GM23338 (cell line): Measurements from ENCODE around the gene SLC1A4. TPM values are rescaled to one million over a fixed set of nuclear protein-coding genes. Genes with fewer than 3 reads are reported as not detected.

ENCODE experiments used
- ATAC-seq: fragments of 200-7000 bp; cut with Tn5 transposase; 3 replicates; pipeline ENCODE4 v1.9.1; 2020
- DNase-seq: peaks from one replicate; pipeline ENCODE4 v3.0.0-alpha.2; 2015; ENCODE audit warnings: low spot score
- H2AFZ ChIP-seq: fragments of 200-600 bp; sonication (generic); 2 replicates; pipeline ENCODE4 v1.8.0; 2016; ENCODE audit warnings: antibody characterized with exemption, mild to moderate bottlenecking, moderate library complexity
- H3F3A ChIP-seq: fragments of 200-600 bp; sonication (generic); replicated peaks from 2 replicates; pipeline ENCODE4 v1.8.0; 2017; ENCODE audit warnings: antibody characterized with exemption, mixed run types, low read depth
- H3K27ac ChIP-seq: fragments of 200-600 bp; sonication (generic); 2 replicates; pipeline ENCODE4 v1.6.1; 2016; ENCODE audit warnings: low read depth
- H3K27me3 ChIP-seq: fragments of 200-600 bp; sonication (generic); 2 replicates; pipeline ENCODE4 v1.8.0; 2016; ENCODE audit warnings: mild to moderate bottlenecking, mixed run types, moderate library complexity; ENCODE audit not compliant: insufficient read depth
- H3K36me3 ChIP-seq: fragments of 200-600 bp; sonication (generic); 2 replicates; pipeline ENCODE4 v1.8.0; 2016; ENCODE audit warnings: mild to moderate bottlenecking; ENCODE audit not compliant: insufficient read depth
- H3K4me1 ChIP-seq: fragments of 200-600 bp; sonication (generic); 2 replicates; pipeline ENCODE4 v1.8.0; 2016; ENCODE audit warnings: mild to moderate bottlenecking, moderate library complexity; ENCODE audit not compliant: insufficient read depth
- H3K4me2 ChIP-seq: fragments of 200-600 bp; sonication (generic); 2 replicates; pipeline ENCODE4 v1.7.1; 2017; ENCODE audit warnings: mixed run types
- H3K4me3 ChIP-seq: fragments of 200-600 bp; sonication (generic); 2 replicates; pipeline ENCODE4 v1.6.1; 2016; ENCODE audit warnings: mixed run types
- H3K79me2 ChIP-seq: fragments of 200-600 bp; sonication (generic); replicated peaks from 2 replicates; pipeline ENCODE4 v1.8.0; 2017; ENCODE audit warnings: mild to moderate bottlenecking; ENCODE audit not compliant: insufficient read depth
- H3K9me2 ChIP-seq: fragments of 200-600 bp; sonication (generic); 2 replicates; pipeline ENCODE4 v1.8.0; 2017; ENCODE audit not compliant: insufficient read depth
- H4K20me1 ChIP-seq: fragments of 200-600 bp; sonication (generic); replicated peaks from 2 replicates; pipeline ENCODE4 v1.8.0; 2017; ENCODE audit warnings: mild to moderate bottlenecking; ENCODE audit not compliant: insufficient read depth
- H3K27ac Mint-ChIP-seq: 2 replicates; pipeline ENCODE4 v1.8.0; 2020; ENCODE audit warnings: inconsistent platforms, mild to moderate bottlenecking, moderate library complexity, mixed read lengths
- H3K27me3 Mint-ChIP-seq: 3 replicates; pipeline ENCODE4 v1.8.0; 2022; ENCODE audit warnings: low read depth, mild to moderate bottlenecking, moderate library complexity, mixed read lengths, inconsistent platforms; ENCODE audit not compliant: insufficient read depth, poor library complexity
- H3K36me3 Mint-ChIP-seq: 3 replicates; pipeline ENCODE4 v1.8.0; 2021; ENCODE audit warnings: low read depth, mild to moderate bottlenecking, inconsistent platforms, moderate library complexity, mixed read lengths
- H3K4me1 Mint-ChIP-seq: 3 replicates; pipeline ENCODE4 v1.8.0; 2020; ENCODE audit warnings: mild to moderate bottlenecking, inconsistent platforms, mixed read lengths
- H3K4me3 Mint-ChIP-seq: 3 replicates; pipeline ENCODE4 v1.8.0; 2021; ENCODE audit warnings: moderate library complexity, mild to moderate bottlenecking, inconsistent platforms, mixed read lengths
- H3K9me3 Mint-ChIP-seq: 3 replicates; pipeline ENCODE4 v1.8.0; 2020; ENCODE audit warnings: moderate library complexity, mild to moderate bottlenecking, inconsistent platforms, mixed read lengths
- CREB1 ChIP-seq: fragments of 250-450 bp; sonication (Bioruptor Pico); IDR thresholded peaks from 2 replicates; pipeline ENCODE4 v1.5.0; 2020; ENCODE audit warnings: low read depth, mild to moderate bottlenecking, moderate library complexity
- CTCF ChIP-seq, 2 experiments: fragments of 200-600 bp in 1 of 2; sonication (generic) in 1 of 2; conservative IDR thresholded peaks; 2 replicates each; pipeline versions ENCODE4 v1.5.1 to v1.6.1; 2016 to 2017; ENCODE audit warnings: antibody characterized with exemption in 2 of 2, low read depth in 2 of 2, mild to moderate bottlenecking in 2 of 2, moderate library complexity in 1 of 2
- EZH2 ChIP-seq: fragments of 200-600 bp; sonication (generic); IDR thresholded peaks from one replicate; pipeline ENCODE4 v1.8.0; 2017; ENCODE audit warnings: antibody characterized with exemption, mild to moderate bottlenecking, low read depth; ENCODE audit not compliant: unreplicated experiment
- EZH2phosphoT487 ChIP-seq: fragments of 200-600 bp; sonication (generic); IDR thresholded peaks from one replicate; pipeline ENCODE4 v1.8.1; 2018; ENCODE audit warnings: antibody characterized with exemption; ENCODE audit not compliant: unreplicated experiment
- JUNB ChIP-seq: IDR thresholded peaks from one replicate; pipeline ENCODE4 v1.6.1; 2016; ENCODE audit warnings: antibody characterized with exemption; ENCODE audit not compliant: unreplicated experiment
- NANOG ChIP-seq: IDR thresholded peaks from 2 replicates; pipeline ENCODE4 v1.6.1; 2016; ENCODE audit warnings: antibody characterized with exemption, borderline replicate concordance
- POLR2AphosphoS5 ChIP-seq: IDR thresholded peaks from 2 replicates; pipeline ENCODE4 v1.6.1; 2016; ENCODE audit warnings: antibody characterized with exemption, low read depth
- REST ChIP-seq: IDR thresholded peaks from one replicate; pipeline ENCODE4 v1.6.1; 2018; ENCODE audit warnings: antibody characterized with exemption; ENCODE audit not compliant: unreplicated experiment
- STAT1 ChIP-seq: IDR thresholded peaks from one replicate; pipeline ENCODE4 v1.6.1; 2016; ENCODE audit warnings: antibody characterized with exemption; ENCODE audit not compliant: unreplicated experiment
- ZNF114 ChIP-seq: fragments of 250-450 bp; sonication (Bioruptor Pico); IDR thresholded peaks from 2 replicates; pipeline ENCODE4 v1.5.0; 2020; ENCODE audit warnings: mild to moderate bottlenecking, moderate library complexity
- ZNF331 ChIP-seq: fragments of 250-450 bp; sonication (Bioruptor Pico); IDR thresholded peaks from 2 replicates; pipeline ENCODE4 v1.5.0; 2020; ENCODE audit warnings: low read depth, mild to moderate bottlenecking, moderate library complexity
- ZNF462 ChIP-seq: fragments of 250-450 bp; sonication (Bioruptor Pico); IDR thresholded peaks from 2 replicates; pipeline ENCODE4 v1.5.0; 2020; ENCODE audit warnings: mild to moderate bottlenecking, moderate library complexity
- polyA plus RNA-seq: library from polyadenylated mRNA; unstranded; fragments of >200 nt; fragmentation: Nextera tagmentation; extraction: Ambion mirVana; gene quantifications from 2 replicates; pipeline ENCODE4 v1.2.1, GENCODE V29; 2016
- total RNA-seq: library from RNA; depleted of rRNA; stranded (reverse); fragments of >200 nt; shearing (Covaris generic); gene quantifications from 2 replicates; pipeline ENCODE4 v1.2.3, GENCODE V29; 2014
- TF ChIP-seq, protein P1 (sequence below): IDR thresholded peaks from 2 replicates; pipeline ENCODE4 v1.6.1; 2016; ENCODE audit warnings: antibody characterized with exemption

SLC1A4 gene
- total and polyA plus RNA-seq, 2 experiments from 2014 or later: 1.3 to 2.7 TPM

GRCh38 chr2:64985447-64985846 lies 3.8 kb upstream of the SLC1A4 start:
- H3K4me2 ChIP-seq: no peak overlapping the region
- peaks cover 48% of the 10 kb centered on the region for H3K27me3 ChIP-seq
- DNase-seq (no peak), ATAC-seq (no peak)
- H3K4me1 Mint-ChIP-seq: peaks cover 14% of the 10 kb centered on the region
- H3K36me3 Mint-ChIP-seq: no peaks in the 10 kb centered on the region
- no peak overlapping the region for H2AFZ ChIP-seq
- peaks cover 1% of the 10 kb centered on the region for H4K20me1 ChIP-seq
- TF ChIP-seq POLR2AphosphoS5 (no peak), ZNF114 (CRISPR knock-in tag) (no peak), CTCF (conservative IDR thresholded peaks at IDR 0.05; ENCODE audit: low read depth in 2 of 2) (no peak), ZNF331 (no peak), CREB1 (CRISPR knock-in tag) (no peak), STAT1 (no peak), NANOG (no peak), JUNB (no peak), EZH2 (no peak), EZH2phosphoT487 (no peak), REST (no peak), ZNF462 (CRISPR knock-in tag) (no peak)
- TF ChIP-seq, protein P1, sequence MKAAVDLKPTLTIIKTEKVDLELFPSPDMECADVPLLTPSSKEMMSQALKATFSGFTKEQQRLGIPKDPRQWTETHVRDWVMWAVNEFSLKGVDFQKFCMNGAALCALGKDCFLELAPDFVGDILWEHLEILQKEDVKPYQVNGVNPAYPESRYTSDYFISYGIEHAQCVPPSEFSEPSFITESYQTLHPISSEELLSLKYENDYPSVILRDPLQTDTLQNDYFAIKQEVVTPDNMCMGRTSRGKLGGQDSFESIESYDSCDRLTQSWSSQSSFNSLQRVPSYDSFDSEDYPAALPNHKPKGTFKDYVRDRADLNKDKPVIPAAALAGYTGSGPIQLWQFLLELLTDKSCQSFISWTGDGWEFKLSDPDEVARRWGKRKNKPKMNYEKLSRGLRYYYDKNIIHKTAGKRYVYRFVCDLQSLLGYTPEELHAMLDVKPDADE: no peak
- H3K79me2 ChIP-seq: 0 out of 2 replicates have a peak, but pooled peaks cover 3% of the 10 kb centered on the region
- H3K27ac Mint-ChIP-seq: no peak overlapping the region
- no peaks in the 10 kb centered on the region for H3K9me2 ChIP-seq
- no peak overlapping the region for H3K4me3 ChIP-seq
- H3F3A ChIP-seq: 0 out of 2 replicates have a peak, but pooled peaks cover 3% of the 10 kb centered on the region
- no peak overlapping the region for H3K27ac ChIP-seq
- peaks cover 5% of the 10 kb centered on the region; the same call in 1 of the 2 replicates for H3K4me1 ChIP-seq
- H3K27me3 Mint-ChIP-seq: peaks cover 22% of the 10 kb centered on the region
- H3K4me3 Mint-ChIP-seq: no peak overlapping the region
- H3K36me3 ChIP-seq: no peaks in the 10 kb centered on the region
- H3K9me3 Mint-ChIP-seq: peaks cover 2% of the 10 kb centered on the region; the same call in 1 of the 3 replicates
